HG03280 (cell line): ENCODE results near the gene CRLF1.
A peak's percentile ranks its signal among the peaks of the same experiment; 100 is the strongest.

Source experiments
- ATAC-seq: cut with Tn5 transposase; IDR thresholded peaks from one replicate; pipeline ENCODE4 v1.9.1; 2021; ENCODE audit warnings: mild to moderate bottlenecking, moderate library complexity; ENCODE audit not compliant: unreplicated experiment

Gene CRLF1

GRCh38 chr19:18559685-18560084 is 46.9 kb downstream of the CRLF1 start:
- no peak for ATAC-seq

GRCh38 chr19:18558604-18559003 is 48.0 kb downstream of the CRLF1 start:
- ATAC-seq, result no peak

- no peak for ATAC-seq
Observed at GRCh38 chr19:18558202-18558555, 48.4 kb downstream of the CRLF1 start.

- ATAC-seq, result peak; percentile 96
Observed at GRCh38 chr19:18557411-18558201, 49.0 kb downstream of the CRLF1 start, which contains the start of gene KXD1. Gene KXD1, plus strand, starts transcription at chr19:18557870. Its CDS starts 4,187 bp downstream, at chr19:18562057.

GRCh38 chr19:18551631-18552030 is 55.0 kb downstream of the CRLF1 start:
- ATAC-seq, result no peak

GRCh38 chr19:18543814-18544475 is 62.7 kb downstream of the CRLF1 start:
- ATAC-seq, result peak; percentile 62
